Lower leg skin (tissue), 3 donors: ENCODE measurements around the gene PRR4.

Source experiments
- CTCF ChIP-seq, 3 donors: fragments of 450-650 bp; IDR thresholded peaks; one replicate each; pipeline ENCODE4 v1.5.1; 2016; ENCODE audit warnings: antibody characterized with exemption in 3 of 3, mild to moderate bottlenecking in 3 of 3, moderate library complexity in 2 of 3
- POLR2A ChIP-seq, 2 donors: fragments of 450-650 bp; IDR thresholded peaks; one replicate each; pipeline ENCODE4 v1.6.1; 2016 to 2017; ENCODE audit warnings: antibody characterized with exemption in 2 of 2, mild to moderate bottlenecking in 1 of 2, moderate library complexity in 1 of 2

GRCh38 chr12:10867381-10867780 lies 18.1 kb upstream of the PRR4 start:
- TF ChIP-seq CTCF (IDR thresholded peaks at IDR 0.05) (no peak), POLR2A (IDR thresholded peaks at IDR 0.05) (no peak)
